ENCODE results near the gene ATF1. TPM values are rescaled to one million over a fixed set of nuclear protein-coding genes. Genes with fewer than 3 reads are reported as not detected.

Gene ATF1
- total RNA-seq, 1 donor from 2014 or later, result 24.8 TPM

GRCh38 chr12:50839042-50839441 lies 75.1 kb downstream of the ATF1 start:
- no peaks in the 10 kb centered on the region for H3K4me1 Mint-ChIP-seq
- Histone ChIP-seq H3K9ac (no peak overlapping the region), H3K79me2 (ENCODE audit: low read depth) (no peaks in the 10 kb centered on the region), H2AFZ (replicated peaks) (no peak overlapping the region), H3K4me3 (no peak overlapping the region), H3F3A (ENCODE audit: low read depth) (no peaks in the 10 kb centered on the region), H3K36me3 (no peaks in the 10 kb centered on the region), H3K9me3 (ENCODE audit: low read depth) (no peaks in the 10 kb centered on the region), H3K27ac (no peak overlapping the region), H3K27me3 (no peaks in the 10 kb centered on the region), H4K20me1 (ENCODE audit: low read depth) (no peaks in the 10 kb centered on the region), H3K4me1 (no peaks in the 10 kb centered on the region), H3K4me2 (no peak overlapping the region)
- TF ChIP-seq EZH2phosphoT487 (IDR thresholded peaks at IDR 0.05) (no peak), EZH2 (IDR thresholded peaks at IDR 0.05) (no peak)
- TF ChIP-seq, protein P1, sequence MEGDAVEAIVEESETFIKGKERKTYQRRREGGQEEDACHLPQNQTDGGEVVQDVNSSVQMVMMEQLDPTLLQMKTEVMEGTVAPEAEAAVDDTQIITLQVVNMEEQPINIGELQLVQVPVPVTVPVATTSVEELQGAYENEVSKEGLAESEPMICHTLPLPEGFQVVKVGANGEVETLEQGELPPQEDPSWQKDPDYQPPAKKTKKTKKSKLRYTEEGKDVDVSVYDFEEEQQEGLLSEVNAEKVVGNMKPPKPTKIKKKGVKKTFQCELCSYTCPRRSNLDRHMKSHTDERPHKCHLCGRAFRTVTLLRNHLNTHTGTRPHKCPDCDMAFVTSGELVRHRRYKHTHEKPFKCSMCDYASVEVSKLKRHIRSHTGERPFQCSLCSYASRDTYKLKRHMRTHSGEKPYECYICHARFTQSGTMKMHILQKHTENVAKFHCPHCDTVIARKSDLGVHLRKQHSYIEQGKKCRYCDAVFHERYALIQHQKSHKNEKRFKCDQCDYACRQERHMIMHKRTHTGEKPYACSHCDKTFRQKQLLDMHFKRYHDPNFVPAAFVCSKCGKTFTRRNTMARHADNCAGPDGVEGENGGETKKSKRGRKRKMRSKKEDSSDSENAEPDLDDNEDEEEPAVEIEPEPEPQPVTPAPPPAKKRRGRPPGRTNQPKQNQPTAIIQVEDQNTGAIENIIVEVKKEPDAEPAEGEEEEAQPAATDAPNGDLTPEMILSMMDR (IDR thresholded peaks at IDR 0.05), result no peak
- no peak for DNase-seq (ENCODE audit: low spot score)
- no peak overlapping the region for H3K4me3 Mint-ChIP-seq
- H3K27me3 Mint-ChIP-seq (ENCODE audit: insufficient read depth, low read depth), result peaks cover 4% of the 10 kb centered on the region
- peaks cover 9% of the 10 kb centered on the region for H3K9me3 Mint-ChIP-seq
- H3K36me3 Mint-ChIP-seq, result no peaks in the 10 kb centered on the region
- no peak overlapping the region for H3K27ac Mint-ChIP-seq

DNA sequence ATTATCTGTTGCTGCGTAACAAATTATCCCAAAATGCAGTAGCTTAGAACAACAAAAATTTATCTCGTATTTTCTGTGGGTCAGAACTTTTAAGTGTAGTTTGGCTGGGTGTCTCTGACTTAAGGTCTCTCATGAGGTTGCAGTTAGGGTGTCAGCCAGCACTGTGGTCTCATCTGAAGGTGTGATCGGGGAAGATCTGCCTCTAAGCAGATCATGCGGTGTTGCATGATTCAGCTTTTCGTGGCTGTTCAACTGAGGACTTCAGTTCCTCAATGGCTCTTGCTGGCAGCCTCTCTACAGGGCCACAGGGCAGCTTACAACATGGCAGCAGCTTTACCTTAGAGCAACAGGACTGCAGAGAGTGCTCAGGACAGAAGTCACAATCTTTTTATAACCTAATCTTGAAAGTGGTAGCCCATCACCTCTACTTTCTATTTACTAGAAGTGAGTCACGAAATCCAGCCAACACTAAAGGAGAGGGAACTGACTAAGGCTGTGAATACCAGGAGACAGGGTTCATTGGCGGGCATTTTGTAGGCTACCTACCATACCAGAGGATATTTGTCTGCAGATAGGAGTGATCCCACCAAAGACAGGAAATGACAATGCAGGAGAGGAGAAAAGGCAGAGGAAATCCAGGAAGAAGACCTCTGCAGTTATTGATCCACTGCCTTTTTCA lies 77.0 kb downstream of the ATF1 start:
- H3K9ac ChIP-seq, result no peak overlapping the region
- Mint-ChIP-seq H3K9me3 (peaks cover 3% of the 10 kb centered on the region), H3K27ac (no peak overlapping the region), H3K4me3 (no peak overlapping the region), H3K36me3 (no peaks in the 10 kb centered on the region), H3K27me3 (ENCODE audit: insufficient read depth, low read depth) (peaks cover 4% of the 10 kb centered on the region), H3K4me1 (no peaks in the 10 kb centered on the region)
- H3K27ac ChIP-seq, result no peak overlapping the region
- H4K20me1 ChIP-seq (ENCODE audit: low read depth), result no peaks in the 10 kb centered on the region
- H3F3A ChIP-seq (ENCODE audit: low read depth), result no peaks in the 10 kb centered on the region
- TF ChIP-seq EZH2 (IDR thresholded peaks at IDR 0.05) (no peak), EZH2phosphoT487 (IDR thresholded peaks at IDR 0.05) (no peak)
- TF ChIP-seq, protein P1 (IDR thresholded peaks at IDR 0.05), result no peak
- no peak overlapping the region for H2AFZ ChIP-seq (replicated peaks)
- no peaks in the 10 kb centered on the region for H3K9me3 ChIP-seq (ENCODE audit: low read depth)
- DNase-seq (ENCODE audit: low spot score), result no peak
- no peaks in the 10 kb centered on the region for H3K79me2 ChIP-seq (ENCODE audit: low read depth)
- no peak overlapping the region for H3K4me2 ChIP-seq
- no peak overlapping the region for H3K4me3 ChIP-seq
- H3K36me3 ChIP-seq, result no peaks in the 10 kb centered on the region
- no peaks in the 10 kb centered on the region for H3K4me1 ChIP-seq
- H3K27me3 ChIP-seq, result no peaks in the 10 kb centered on the region

DNA sequence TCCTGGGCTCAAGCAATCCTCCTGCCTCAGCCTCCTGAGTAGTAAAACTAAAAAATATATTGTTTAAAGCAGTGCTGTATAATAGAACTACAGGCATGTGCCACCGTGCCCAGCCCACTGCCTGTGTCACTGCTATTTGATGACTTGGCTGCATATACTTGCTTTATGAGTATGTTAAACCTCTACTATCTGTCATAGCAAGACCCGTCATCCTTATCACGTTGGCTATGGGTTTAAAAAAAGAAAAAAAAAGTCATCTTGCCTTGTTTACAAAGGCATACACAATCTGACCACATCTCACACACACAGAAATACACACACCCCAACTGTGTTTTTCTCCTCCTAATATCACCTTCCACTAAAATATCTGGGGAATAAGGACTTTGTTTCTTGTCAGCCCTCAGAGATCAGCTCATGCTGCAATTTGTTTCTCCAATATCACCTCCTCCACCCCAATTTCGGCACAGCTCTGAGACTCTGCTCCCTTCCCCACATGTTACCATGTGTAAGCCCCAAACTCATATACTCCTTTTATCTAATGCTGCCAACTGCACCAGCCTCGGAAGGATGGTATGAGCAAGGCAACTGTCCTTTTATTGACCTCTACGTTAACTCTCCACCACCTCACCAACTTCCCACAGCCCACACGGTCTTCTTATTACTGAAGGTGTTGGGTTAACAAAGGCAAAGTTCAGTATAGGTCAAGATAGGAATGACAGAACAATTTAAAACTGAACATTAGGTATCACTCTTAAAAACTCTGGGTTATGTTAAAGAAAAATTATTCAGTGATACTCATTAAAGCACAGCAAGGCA lies 78.0 kb downstream of the ATF1 start:
- no peak for DNase-seq (ENCODE audit: low spot score)
- H3K4me3 Mint-ChIP-seq, result no peak overlapping the region
- no peak overlapping the region for H3K4me3 ChIP-seq

More for the DNA sequence above, 78.0 kb downstream of the ATF1 start:
- H3F3A ChIP-seq (ENCODE audit: low read depth), result no peaks in the 10 kb centered on the region
- Mint-ChIP-seq H3K36me3 (no peaks in the 10 kb centered on the region), H3K4me1 (no peaks in the 10 kb centered on the region), H3K9me3 (peaks cover 3% of the 10 kb centered on the region), H3K27ac (no peak overlapping the region), H3K27me3 (ENCODE audit: insufficient read depth, low read depth) (peaks cover 4% of the 10 kb centered on the region)
- no peaks in the 10 kb centered on the region for H3K79me2 ChIP-seq (ENCODE audit: low read depth)
- TF ChIP-seq EZH2phosphoT487 (IDR thresholded peaks at IDR 0.05), result no peak
- TF ChIP-seq, protein P1 (IDR thresholded peaks at IDR 0.05), result no peak
- no peak for TF ChIP-seq EZH2 (IDR thresholded peaks at IDR 0.05)
- no peaks in the 10 kb centered on the region for H3K36me3 ChIP-seq
- no peak overlapping the region for H3K27ac ChIP-seq
- H3K9ac ChIP-seq, result no peak overlapping the region
- no peaks in the 10 kb centered on the region for H4K20me1 ChIP-seq (ENCODE audit: low read depth)
- no peak overlapping the region for H3K4me2 ChIP-seq
- no peaks in the 10 kb centered on the region for H3K27me3 ChIP-seq
- H2AFZ ChIP-seq (replicated peaks), result no peak overlapping the region
- no peaks in the 10 kb centered on the region for H3K9me3 ChIP-seq (ENCODE audit: low read depth)
- no peaks in the 10 kb centered on the region for H3K4me1 ChIP-seq

All from neural progenitor cell (in vitro differentiated cells).